Suppressor macrophage treated with lipopolysaccharide for 4 hours (primary cell): Measurements from ENCODE around the gene ZNF45.
"Not testable (repeated sequence)": the region's sequence is repeated elsewhere in the genome, so short reads cannot be mapped to it uniquely, and the experiment has no call there.

Experiments
- DNase-seq: peaks from one replicate; pipeline ENCODE4 v3.0.0-alpha.2; 2020

Gene ZNF45

GRCh38 chr19:43934985-43935708, at the start of gene ZNF45:
ZNF45 (minus strand) TSS chr19:43935282; CDS start chr19:43922185, 13,097 bp downstream.
- DNase-seq, result peak; percentile 93

GRCh38 chr19:43984687-43985000, 49.6 kb upstream of the ZNF45 start:
- peak; percentile 33 for DNase-seq

- peak; percentile 93 for DNase-seq
Measured at GRCh38 chr19:43983912-43984686, 49.0 kb upstream of the ZNF45 start, which contains the start of gene ZNF155. ZNF155 (plus strand) TSS chr19:43984188; CDS start chr19:43988544, 4,356 bp downstream.

- no peak for DNase-seq
Measured at GRCh38 chr19:43983544-43983911, 48.4 kb upstream of the ZNF45 start.

GRCh38 chr19:43976732-43977131, 41.6 kb upstream of the ZNF45 start:
- no peak for DNase-seq

GRCh38 chr19:43966079-43966694, 31.1 kb upstream of the ZNF45 start:
- DNase-seq, result no peak

- no peak for DNase-seq
Measured at GRCh38 chr19:43960411-43960810, 25.3 kb upstream of the ZNF45 start.

GRCh38 chr19:43957891-43958290, 22.8 kb upstream of the ZNF45 start:
- DNase-seq, result no peak

GRCh38 chr19:43956827-43957226, 21.7 kb upstream of the ZNF45 start:
- DNase-seq, result peak; percentile 64

- peak; percentile 98 for DNase-seq
Measured at GRCh38 chr19:43950834-43951645, 16.0 kb upstream of the ZNF45 start, which contains the start of gene ZNF221. ZNF221 (plus strand) TSS chr19:43951228; CDS start chr19:43962727, 11,499 bp downstream.

- not testable (repeated sequence) for DNase-seq
Measured at GRCh38 chr19:43949803-43950202, 14.7 kb upstream of the ZNF45 start.

GRCh38 chr19:43947412-43947811, 12.3 kb upstream of the ZNF45 start:
- DNase-seq, result not testable (repeated sequence)

GRCh38 chr19:43941209-43941608, 6.1 kb upstream of the ZNF45 start:
- no peak for DNase-seq

- no peak for DNase-seq
Measured at GRCh38 chr19:43940719-43941118, 5.6 kb upstream of the ZNF45 start.

GRCh38 chr19:43939557-43940260, 4.6 kb upstream of the ZNF45 start:
- DNase-seq, result no peak

- no peak for DNase-seq
Measured at GRCh38 chr19:43936188-43936587, 1.1 kb upstream of the ZNF45 start.

- peak; percentile 0 for DNase-seq
Measured at GRCh38 chr19:43934055-43934984, 762 bp downstream of the ZNF45 start.

- DNase-seq, result no peak
Measured at GRCh38 chr19:43928820-43929219, 6.3 kb downstream of the ZNF45 start.

GRCh38 chr19:43923875-43924274, 11.2 kb downstream of the ZNF45 start:
- DNase-seq, result no peak

GRCh38 chr19:43914051-43914450, 21.0 kb downstream of the ZNF45 start:
- no peak for DNase-seq

GRCh38 chr19:43913383-43913782, 21.7 kb downstream of the ZNF45 start:
- DNase-seq, result no peak
